Dedifferentiated amniotic fluid mesenchymal stem cell (primary cell): ENCODE measurements around the gene RPL10.

Experiments
- DNase-seq: peaks from one replicate; pipeline ENCODE4 v3.0.0-alpha.2; 2016; ENCODE audit errors: extremely low spot score

The RPL10 gene

GRCh38 chrX:154362085-154362742 lies 36.0 kb upstream of the RPL10 start:
- no peak for DNase-seq

GRCh38 chrX:154363706-154364439 lies 34.3 kb upstream of the RPL10 start:
- DNase-seq = no peak

- no peak for DNase-seq
These were observed 33.1 kb upstream of the RPL10 start for GRCh38 chrX:154365052-154365600.

GRCh38 chrX:154365997-154366665 lies 32.0 kb upstream of the RPL10 start:
- no peak for DNase-seq

- no peak for DNase-seq
These were observed 31.5 kb upstream of the RPL10 start for GRCh38 chrX:154366666-154367055.

GRCh38 chrX:154367474-154368308 lies 30.5 kb upstream of the RPL10 start:
- DNase-seq = no peak

- peak; percentile 83 for DNase-seq
These were observed 29.3 kb upstream of the RPL10 start for GRCh38 chrX:154368630-154369448.

GRCh38 chrX:154369449-154370299 lies 28.5 kb upstream of the RPL10 start:
- peak; percentile 85 for DNase-seq

GRCh38 chrX:154370300-154371016 lies 27.7 kb upstream of the RPL10 start:
- no peak for DNase-seq

GRCh38 chrX:154371017-154371788 lies 27.0 kb upstream of the RPL10 start:
- peak; percentile 89 for DNase-seq

- DNase-seq = no peak
These were observed 26.3 kb upstream of the RPL10 start for GRCh38 chrX:154371789-154372300.

GRCh38 chrX:154372612-154373022 lies 25.6 kb upstream of the RPL10 start:
- no peak for DNase-seq

GRCh38 chrX:154373340-154374306 lies 24.6 kb upstream of the RPL10 start:
- peak; percentile 75 for DNase-seq

GRCh38 chrX:154374313-154375155 lies 23.6 kb upstream of the RPL10 start, which contains the start of gene FLNA:
FLNA (minus strand) TSS chrX:154374634; CDS start chrX:154371245, 3,389 bp downstream.
- DNase-seq = no peak

GRCh38 chrX:154375156-154375504 lies 23.0 kb upstream of the RPL10 start:
- DNase-seq = no peak

- no peak for DNase-seq
These were observed 21.4 kb upstream of the RPL10 start for GRCh38 chrX:154376774-154377173.
